Stimulated activated CD8-positive, alpha-beta memory T cell treated with anti-CD3 and anti-CD28 coated beads, Interleukin-2, amount 100 ng/mL, for 1 hour (primary cell): ENCODE results near the gene FFAR1.

Experiments
- DNase-seq, 2 donors: peaks; one replicate each; pipeline ENCODE4 v3.0.0-alpha.2; 2020; ENCODE audit warnings: low read depth in 2 of 2

The FFAR1 gene

DNA sequence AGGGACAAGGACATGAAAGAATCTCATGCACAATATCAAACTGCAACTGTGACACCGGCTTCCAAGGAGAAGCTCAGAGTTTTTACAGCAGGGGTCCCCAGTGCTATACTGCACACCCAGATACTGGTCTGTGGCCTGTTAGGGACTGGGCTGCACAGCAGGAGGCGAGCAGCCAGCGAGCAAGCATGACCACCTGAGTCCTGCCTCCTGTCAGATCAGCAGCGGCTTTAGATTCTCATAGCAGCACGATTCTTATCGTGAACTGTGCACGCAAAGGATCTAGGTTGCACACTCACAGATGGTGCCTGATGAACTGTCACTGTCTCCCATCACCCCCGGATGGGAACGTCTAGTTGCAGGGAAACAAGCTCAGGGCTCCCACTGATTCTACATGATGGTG is 31.8 kb upstream of the FFAR1 start:
- no peak for DNase-seq

- DNase-seq = no peak
Observed at GRCh38 chr19:35316560-35316959, 31.1 kb upstream of the FFAR1 start.

DNA sequence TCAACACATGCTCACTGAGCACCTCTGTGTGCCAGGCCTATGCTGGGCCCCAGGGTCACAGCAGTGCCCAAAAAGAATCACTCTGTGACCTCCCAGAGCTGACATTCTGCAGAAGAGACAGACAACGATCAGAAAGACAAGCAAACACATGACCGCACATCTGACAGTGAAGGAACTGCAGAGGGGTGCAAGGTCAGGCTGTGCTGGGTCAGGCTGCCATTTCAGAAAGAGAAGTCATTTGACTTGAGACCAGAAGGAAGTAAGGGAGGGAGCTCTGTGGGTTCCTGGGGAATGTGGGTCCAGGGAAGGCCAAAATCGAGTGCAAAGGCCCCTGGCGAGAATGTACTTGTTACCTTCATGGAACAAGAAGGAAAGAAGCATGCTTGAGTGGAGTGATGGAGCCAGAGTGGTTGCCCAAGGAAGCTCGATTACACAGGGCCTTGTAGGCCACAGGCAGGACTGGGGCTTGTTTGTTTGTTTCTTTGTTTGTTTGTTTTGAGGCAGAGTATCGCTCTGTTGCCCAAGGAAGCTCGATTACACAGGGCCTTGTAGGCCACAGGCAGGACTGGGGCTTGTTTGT is 30.1 kb upstream of the FFAR1 start:
- DNase-seq = no peak

DNA sequence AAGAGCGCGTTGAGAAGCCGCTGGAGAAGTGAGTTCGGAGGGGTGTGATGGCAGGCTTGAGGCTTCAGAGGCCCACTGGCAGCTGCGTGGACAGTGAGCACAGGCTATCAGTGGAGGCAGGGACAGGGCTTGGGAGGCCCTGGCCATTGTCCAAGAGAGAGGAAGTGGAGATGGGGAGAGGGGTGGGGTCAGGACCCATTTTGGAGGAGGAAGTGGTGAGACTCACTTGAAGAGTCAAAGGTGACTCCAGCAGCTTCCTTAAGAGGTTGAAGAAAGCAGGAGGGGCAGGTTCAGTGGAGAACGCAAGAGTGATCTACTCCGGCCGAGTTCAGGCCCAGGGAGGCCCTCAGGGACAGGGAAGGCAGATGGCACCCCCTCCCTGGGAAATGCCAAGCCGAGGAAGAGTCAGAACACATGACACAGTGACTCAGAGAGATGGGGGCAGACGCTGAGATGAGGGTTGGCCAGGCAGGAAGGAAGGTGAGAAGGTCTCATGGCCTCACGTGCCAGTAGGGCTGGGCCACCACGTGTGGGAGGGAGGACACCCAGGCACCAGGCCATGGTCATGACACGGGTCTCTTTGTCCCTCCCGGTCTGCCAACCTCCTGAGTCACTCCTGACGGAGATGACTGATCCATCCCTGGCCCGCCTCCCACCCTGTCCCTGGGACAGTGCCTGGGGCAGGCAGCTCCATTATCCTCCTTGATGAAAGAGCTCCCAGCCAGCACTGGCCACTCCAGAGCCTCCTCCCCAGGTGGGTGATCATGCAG is 28.8 kb upstream of the FFAR1 start:
- no peak for DNase-seq

- DNase-seq = no peak
Observed at GRCh38 chr19:35320065-35320713, 27.5 kb upstream of the FFAR1 start.

DNA sequence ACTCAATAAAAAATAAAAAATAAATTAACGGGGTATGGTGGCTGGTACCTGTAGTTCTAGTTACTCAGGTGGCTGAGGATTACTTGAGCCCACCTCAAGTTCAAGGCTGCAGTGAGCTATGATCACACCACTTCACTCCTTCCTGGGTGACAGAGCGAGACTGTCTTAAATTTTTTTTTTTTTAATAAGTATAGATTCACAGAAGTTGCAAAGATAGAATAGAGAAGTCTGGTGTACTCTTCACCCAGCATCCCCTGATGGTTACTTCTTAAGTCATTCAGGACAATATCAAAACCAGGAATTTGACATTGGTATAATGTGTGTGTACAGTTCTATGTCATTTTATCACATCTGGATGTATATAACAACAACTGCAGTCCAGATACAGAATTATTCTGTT is 26.4 kb upstream of the FFAR1 start:
- DNase-seq = no peak

GRCh38 chr19:35322014-35322413 is 25.7 kb upstream of the FFAR1 start:
- DNase-seq = no peak

DNA sequence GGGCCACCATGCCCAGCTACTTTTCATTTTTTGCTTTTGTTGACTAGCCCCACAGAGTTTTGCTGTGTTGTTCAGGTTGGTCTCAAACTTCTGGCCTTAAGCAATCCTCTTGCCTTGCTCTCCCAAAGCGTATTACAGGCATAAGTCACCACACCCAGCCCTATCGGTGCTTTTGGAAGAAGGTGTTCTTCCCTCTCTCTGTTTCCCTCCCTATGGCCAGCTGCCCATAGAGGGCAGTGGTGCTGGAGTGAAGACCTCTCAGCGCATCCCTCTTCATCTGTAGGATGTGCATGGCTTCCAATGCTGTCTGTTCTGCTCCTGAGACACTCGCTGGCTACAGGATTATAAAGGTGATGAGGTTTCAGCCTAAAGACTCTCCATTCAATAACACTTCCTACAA is 20.1 kb upstream of the FFAR1 start:
- no peak for DNase-seq

DNA sequence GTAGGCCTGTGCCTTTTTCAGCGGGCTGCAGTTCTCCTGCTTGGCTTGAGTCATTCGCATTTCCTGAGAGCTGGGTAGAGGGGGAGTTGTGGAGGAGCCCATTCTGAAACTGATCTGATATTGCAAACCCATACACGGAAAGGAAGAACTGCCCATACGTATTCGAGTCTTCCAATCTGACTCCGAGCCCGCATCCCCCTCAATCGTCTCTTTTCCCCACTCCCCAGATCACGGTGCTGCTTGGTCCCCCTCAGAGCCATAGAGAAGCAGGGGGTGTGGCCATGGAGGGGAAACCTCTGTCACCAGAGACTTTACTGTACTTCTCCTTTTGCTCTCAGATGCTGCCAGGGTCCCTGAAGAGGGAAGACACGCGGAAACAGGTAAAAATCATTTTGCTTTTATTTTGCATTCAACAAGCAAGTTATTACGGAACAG is 18.8 kb upstream of the FFAR1 start, which contains the start of gene CD22:
TSS of gene CD22 (plus strand) at position 337 of the 435 bp plus-strand sequence. CDS start 2,854 bp downstream, outside the sequence.
- DNase-seq = no peak

GRCh38 chr19:35329323-35329722 is 18.4 kb upstream of the FFAR1 start:
- DNase-seq = no peak

GRCh38 chr19:35330475-35330874 is 17.2 kb upstream of the FFAR1 start:
- DNase-seq = no peak

GRCh38 chr19:35331551-35332214 is 16.0 kb upstream of the FFAR1 start:
- DNase-seq = no peak

DNA sequence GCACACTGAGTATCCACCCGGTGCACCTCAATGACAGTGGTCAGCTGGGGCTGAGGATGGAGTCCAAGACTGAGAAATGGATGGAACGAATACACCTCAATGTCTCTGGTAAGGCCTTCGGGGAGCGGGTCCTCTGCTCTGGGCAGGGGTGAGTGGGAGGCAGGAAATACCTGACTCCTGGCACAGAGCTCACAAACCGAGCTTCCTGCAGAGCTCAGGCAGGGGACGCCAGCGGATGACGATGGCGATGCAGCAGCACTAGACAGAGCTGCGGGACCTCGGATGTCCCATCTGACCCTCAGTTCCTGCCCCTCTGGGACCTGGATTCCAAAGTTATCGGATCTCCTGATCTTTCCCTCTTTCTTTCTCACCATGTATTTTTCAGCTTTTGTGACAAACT is 14.9 kb upstream of the FFAR1 start:
- no peak for DNase-seq

- DNase-seq = no peak
Observed at GRCh38 chr19:35334144-35334753, 13.5 kb upstream of the FFAR1 start.

DNA sequence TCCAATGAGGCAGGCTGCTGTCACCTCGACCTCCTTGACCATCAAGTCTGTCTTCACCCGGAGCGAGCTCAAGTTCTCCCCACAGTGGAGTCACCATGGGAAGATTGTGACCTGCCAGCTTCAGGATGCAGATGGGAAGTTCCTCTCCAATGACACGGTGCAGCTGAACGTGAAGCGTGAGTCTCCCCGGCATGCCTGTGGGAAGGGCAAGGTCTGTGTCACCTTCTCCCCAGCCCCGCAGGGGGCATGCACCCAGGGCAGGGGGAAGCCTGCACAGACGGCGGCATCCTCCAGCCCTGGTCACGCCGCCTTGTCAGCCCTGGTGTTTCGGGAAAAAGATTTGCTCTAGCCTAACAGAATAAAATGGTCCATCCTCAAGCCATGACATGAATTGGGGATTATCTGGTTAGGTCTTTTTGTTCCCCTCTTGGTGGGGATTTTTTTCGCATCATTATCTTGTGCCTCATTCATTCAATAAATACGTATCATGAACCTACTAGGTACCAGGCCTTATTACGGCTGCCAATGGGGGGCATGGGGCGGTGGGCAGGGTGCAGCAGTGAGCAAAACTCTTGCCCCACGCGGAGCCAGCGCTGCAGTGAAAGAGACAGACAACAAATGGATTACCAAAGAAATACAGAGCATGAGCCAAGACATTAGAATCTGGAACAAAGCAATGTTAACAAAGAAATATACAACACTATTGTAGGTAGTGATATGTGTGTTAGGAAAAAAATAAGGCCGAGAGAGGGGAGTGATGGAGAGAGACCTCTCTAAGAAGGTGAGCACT is 11.3 kb upstream of the FFAR1 start:
- DNase-seq = no peak

- no peak for DNase-seq
Observed at GRCh38 chr19:35337097-35337983, 10.4 kb upstream of the FFAR1 start.

- no peak for DNase-seq
Observed at GRCh38 chr19:35337984-35338296, 9.8 kb upstream of the FFAR1 start.

GRCh38 chr19:35340431-35340830 is 7.3 kb upstream of the FFAR1 start:
- no peak for DNase-seq

DNA sequence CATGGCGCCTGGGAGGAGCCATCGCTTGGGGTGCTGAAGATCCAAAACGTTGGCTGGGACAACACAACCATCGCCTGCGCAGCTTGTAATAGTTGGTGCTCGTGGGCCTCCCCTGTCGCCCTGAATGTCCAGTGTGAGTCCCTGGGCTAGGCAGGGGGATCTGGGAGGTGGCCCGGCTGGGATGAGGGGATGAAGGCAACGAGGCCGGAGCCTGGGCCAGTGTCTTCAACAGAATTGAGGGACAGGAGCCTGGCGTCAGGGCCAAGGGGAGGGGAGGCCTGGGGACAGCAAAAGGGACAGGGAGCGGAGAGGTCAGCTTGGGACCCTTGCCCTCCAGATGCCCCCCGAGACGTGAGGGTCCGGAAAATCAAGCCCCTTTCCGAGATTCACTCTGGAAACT is 6.7 kb upstream of the FFAR1 start:
- no peak for DNase-seq

DNA sequence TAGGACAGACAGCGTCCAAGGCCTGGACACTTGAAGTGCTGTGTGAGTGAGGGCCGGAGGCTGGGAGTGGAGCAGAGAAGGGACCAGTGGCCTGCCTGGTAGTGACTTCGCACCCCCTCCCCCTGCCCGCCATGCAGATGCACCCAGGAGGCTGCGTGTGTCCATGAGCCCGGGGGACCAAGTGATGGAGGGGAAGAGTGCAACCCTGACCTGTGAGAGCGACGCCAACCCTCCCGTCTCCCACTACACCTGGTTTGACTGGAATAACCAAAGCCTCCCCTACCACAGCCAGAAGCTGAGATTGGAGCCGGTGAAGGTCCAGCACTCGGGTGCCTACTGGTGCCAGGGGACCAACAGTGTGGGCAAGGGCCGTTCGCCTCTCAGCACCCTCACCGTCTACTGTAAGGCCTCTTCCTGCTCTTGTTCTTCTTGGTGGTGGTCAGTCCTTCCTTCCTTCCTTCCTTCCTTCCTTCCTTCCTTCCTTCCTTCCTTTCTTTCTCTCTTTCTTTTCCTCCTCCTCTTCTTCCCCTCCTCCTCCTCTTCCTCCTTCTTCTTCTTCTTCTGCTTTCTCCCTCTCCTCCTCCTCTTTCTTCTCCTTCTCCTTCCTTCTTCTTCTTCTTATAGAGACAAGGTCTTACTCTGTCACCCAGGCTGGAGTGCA is 6.0 kb upstream of the FFAR1 start:
- no peak for DNase-seq
